Measurements from ENCODE around the gene IPPK.

- no peak for TF ChIP-seq CTCF (conservative IDR thresholded peaks at IDR 0.05)
- TF ChIP-seq ZFX (IDR thresholded peaks at IDR 0.05): no peak
Observed at GRCh38 chr9:92632641-92633040, 37.3 kb downstream of the IPPK start.
